ENCODE data around the gene CORO2B.

DNA sequence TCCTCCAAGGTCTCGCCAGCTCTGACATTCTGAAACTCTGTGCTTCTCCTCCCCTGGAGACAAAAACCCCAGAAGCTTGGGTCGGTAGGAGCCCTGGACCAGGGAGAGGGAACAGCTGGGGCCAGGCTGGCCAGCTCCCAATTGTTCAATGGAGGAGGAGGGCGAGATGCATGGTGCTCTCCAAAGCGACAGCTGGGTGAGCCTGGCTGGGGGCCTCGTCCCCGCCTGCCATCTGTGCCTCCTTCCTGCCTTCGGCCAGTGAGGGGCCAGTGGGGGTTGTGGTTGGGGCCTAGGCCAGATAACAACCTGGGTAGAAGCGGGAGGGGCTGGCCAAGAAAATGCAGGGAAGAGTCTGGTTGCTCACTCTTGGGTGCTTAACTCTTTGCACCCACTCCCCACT, 79.4 kb downstream of the CORO2B start:
- TF ChIP-seq POLR2A (IDR thresholded peaks at IDR 0.05) (no peak), CTCF (IDR thresholded peaks at IDR 0.05) (no peak)

Measured in Peyer's patch (tissue), 4 donors.